MM.1S (cell line): ENCODE data around the gene SEPTIN2.

ENCODE experiments used
- EZH2 ChIP-seq: fragments of 300-600 bp; sonication (generic); optimal IDR thresholded peaks from 2 replicates; pipeline ENCODE3; 2017; ENCODE audit warnings: low read depth, mild to moderate bottlenecking, antibody characterized with exemption, low read length, mixed read lengths
- EZH2phosphoT487 ChIP-seq: fragments of 300-600 bp; sonication (generic); IDR thresholded peaks from 2 replicates; pipeline ENCODE4 v1.6.1; 2018; ENCODE audit warnings: antibody characterized with exemption, low read length
- TF ChIP-seq, protein P1 (sequence below): fragments of 300-600 bp; sonication (generic); IDR thresholded peaks from 2 replicates; pipeline ENCODE4 v1.5.1; 2016; ENCODE audit warnings: antibody characterized with exemption, low read length, mixed read lengths

- TF ChIP-seq, protein P1, sequence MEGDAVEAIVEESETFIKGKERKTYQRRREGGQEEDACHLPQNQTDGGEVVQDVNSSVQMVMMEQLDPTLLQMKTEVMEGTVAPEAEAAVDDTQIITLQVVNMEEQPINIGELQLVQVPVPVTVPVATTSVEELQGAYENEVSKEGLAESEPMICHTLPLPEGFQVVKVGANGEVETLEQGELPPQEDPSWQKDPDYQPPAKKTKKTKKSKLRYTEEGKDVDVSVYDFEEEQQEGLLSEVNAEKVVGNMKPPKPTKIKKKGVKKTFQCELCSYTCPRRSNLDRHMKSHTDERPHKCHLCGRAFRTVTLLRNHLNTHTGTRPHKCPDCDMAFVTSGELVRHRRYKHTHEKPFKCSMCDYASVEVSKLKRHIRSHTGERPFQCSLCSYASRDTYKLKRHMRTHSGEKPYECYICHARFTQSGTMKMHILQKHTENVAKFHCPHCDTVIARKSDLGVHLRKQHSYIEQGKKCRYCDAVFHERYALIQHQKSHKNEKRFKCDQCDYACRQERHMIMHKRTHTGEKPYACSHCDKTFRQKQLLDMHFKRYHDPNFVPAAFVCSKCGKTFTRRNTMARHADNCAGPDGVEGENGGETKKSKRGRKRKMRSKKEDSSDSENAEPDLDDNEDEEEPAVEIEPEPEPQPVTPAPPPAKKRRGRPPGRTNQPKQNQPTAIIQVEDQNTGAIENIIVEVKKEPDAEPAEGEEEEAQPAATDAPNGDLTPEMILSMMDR = no peak
- TF ChIP-seq EZH2 (no peak), EZH2phosphoT487 (no peak)
Measured at GRCh38 chr2:241373446-241373845, 57.7 kb downstream of the SEPTIN2 start.
